ENCODE results near the gene PARP12. TPM values are rescaled to one million over a fixed set of nuclear protein-coding genes. Genes with fewer than 3 reads are reported as not detected.

PARP12 gene
- total and polyA plus RNA-seq, 9 of the 15 experiments (the other 6 are each of a cell fraction or from before 2014, with no cell fraction given), result 4.6 to 40.4 (median 23.5) TPM

DNA sequence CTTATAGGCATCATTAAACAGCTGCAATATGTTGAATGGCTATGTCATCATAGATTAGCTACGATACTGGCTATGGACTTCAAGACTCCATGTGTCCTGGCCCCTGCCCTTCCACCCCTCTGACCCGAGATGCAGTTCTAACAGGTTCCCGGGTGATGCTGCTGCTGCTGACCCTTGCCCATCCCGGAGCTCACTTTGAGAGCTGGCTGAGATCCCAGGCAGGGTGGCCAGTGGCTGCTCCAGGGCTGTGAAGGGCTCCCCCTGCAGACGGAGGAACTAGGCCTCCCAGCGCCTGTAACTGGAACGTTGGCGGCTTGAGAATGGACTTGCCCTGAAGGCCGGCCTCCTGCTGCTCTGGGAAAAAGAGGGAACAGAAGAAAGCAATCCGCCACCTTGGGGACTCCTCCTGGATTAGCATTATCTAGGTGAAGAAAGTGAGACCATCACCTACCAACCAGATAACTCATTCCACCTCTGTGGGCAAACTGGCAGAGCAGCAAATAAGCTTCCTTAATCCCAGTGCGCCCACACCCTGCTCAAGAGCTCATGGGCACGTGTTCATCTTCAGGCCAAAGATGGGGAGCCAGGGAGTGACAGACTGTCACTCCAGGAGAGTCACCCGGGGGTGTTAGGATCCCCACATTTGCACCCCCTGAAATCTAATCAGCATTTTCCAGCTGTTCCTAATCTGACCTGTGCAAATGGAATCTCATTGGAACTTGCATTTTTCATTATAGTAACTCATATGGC is 56.8 kb downstream of the PARP12 start (continued):
- TF ChIP-seq GATA2 (CRISPR knock-in tag; IDR thresholded peaks at IDR 0.05) (no peak; the same call in 1 of the 2 replicates), LCOR (CRISPR knock-in tag; IDR thresholded peaks at IDR 0.05) (peak; percentile 67; the same call in 1 of the 2 replicates), JUND (IDR thresholded peaks at IDR 0.05; ENCODE audit: borderline replicate concordance, low read depth, low read length) (no peak), JUND (tag; IDR thresholded peaks at IDR 0.05; ENCODE audit: borderline replicate concordance, low read depth, low read length) (peak; percentile 34; the same call in 1 of the 3 replicates), COPS2 (conservative IDR thresholded peaks at IDR 0.05) (no peak), CCNT2 (IDR thresholded peaks at IDR 0.05; ENCODE audit: borderline replicate concordance, extremely low read depth, insufficient read length, low read depth, low read length) (no peak), HCFC1 (IDR thresholded peaks at IDR 0.05; ENCODE audit: low read depth, low read length) (no peak; the same call in 1 of the 2 replicates), ZNF146 (CRISPR knock-in tag; IDR thresholded peaks at IDR 0.05; ENCODE audit: unreplicated experiment) (no peak), THRAP3 (IDR thresholded peaks at IDR 0.05; ENCODE audit: borderline replicate concordance) (no peak), ZNF311 (CRISPR knock-in tag; IDR thresholded peaks at IDR 0.05) (no peak), STAG1 (CRISPR knock-in tag; IDR thresholded peaks at IDR 0.05; ENCODE audit: borderline replicate concordance) (peak; percentile 95)
- TF ChIP-seq, protein P1, sequence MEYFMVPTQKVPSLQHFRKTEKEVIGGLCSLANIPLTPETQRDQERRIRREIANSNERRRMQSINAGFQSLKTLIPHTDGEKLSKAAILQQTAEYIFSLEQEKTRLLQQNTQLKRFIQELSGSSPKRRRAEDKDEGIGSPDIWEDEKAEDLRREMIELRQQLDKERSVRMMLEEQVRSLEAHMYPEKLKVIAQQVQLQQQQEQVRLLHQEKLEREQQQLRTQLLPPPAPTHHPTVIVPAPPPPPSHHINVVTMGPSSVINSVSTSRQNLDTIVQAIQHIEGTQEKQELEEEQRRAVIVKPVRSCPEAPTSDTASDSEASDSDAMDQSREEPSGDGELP (CRISPR knock-in tag; IDR thresholded peaks at IDR 0.05; ENCODE audit: borderline replicate concordance), result peak; percentile 81
- TF ChIP-seq, protein P2, sequence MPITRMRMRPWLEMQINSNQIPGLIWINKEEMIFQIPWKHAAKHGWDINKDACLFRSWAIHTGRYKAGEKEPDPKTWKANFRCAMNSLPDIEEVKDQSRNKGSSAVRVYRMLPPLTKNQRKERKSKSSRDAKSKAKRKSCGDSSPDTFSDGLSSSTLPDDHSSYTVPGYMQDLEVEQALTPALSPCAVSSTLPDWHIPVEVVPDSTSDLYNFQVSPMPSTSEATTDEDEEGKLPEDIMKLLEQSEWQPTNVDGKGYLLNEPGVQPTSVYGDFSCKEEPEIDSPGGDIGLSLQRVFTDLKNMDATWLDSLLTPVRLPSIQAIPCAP (CRISPR knock-in tag; IDR thresholded peaks at IDR 0.05; ENCODE audit: borderline replicate concordance), result no peak
- TF ChIP-seq, protein P3, sequence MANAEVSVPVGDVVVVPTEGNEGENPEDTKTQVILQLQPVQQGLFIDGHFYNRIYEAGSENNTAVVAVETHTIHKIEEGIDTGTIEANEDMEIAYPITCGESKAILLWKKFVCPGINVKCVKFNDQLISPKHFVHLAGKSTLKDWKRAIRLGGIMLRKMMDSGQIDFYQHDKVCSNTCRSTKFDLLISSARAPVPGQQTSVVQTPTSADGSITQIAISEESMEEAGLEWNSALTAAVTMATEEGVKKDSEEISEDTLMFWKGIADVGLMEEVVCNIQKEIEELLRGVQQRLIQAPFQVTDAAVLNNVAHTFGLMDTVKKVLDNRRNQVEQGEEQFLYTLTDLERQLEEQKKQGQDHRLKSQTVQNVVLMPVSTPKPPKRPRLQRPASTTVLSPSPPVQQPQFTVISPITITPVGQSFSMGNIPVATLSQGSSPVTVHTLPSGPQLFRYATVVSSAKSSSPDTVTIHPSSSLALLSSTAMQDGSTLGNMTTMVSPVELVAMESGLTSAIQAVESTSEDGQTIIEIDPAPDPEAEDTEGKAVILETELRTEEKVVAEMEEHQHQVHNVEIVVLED (CRISPR knock-in tag; IDR thresholded peaks at IDR 0.05), result no peak
- TF ChIP-seq, protein P4, sequence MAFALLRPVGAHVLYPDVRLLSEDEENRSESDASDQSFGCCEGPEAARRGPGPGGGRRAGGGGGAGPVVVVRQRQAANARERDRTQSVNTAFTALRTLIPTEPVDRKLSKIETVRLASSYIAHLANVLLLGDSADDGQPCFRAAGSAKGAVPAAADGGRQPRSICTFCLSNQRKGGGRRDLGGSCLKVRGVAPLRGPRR (CRISPR knock-in tag; IDR thresholded peaks at IDR 0.05), result no peak
- TF ChIP-seq, protein P5, sequence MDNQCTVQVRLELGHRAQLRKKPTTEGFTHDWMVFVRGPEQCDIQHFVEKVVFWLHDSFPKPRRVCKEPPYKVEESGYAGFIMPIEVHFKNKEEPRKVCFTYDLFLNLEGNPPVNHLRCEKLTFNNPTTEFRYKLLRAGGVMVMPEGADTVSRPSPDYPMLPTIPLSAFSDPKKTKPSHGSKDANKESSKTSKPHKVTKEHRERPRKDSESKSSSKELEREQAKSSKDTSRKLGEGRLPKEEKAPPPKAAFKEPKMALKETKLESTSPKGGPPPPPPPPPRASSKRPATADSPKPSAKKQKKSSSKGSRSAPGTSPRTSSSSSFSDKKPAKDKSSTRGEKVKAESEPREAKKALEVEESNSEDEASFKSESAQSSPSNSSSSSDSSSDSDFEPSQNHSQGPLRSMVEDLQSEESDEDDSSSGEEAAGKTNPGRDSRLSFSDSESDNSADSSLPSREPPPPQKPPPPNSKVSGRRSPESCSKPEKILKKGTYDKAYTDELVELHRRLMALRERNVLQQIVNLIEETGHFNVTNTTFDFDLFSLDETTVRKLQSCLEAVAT (IDR thresholded peaks at IDR 0.05), result no peak

All from K562 (cell line).